ENCODE measurements around the gene CTAG2. TPM values are rescaled to one million over a fixed set of nuclear protein-coding genes. Genes with fewer than 3 reads are reported as not detected.
"Not testable (repeated sequence)": the region's sequence is repeated elsewhere in the genome, so short reads cannot be mapped to it uniquely, and the experiment has no call there.

The CTAG2 gene
- total RNA-seq, 4 donors from 2014 or later: not detected

- H3K4me3 ChIP-seq; H3K36me3 ChIP-seq; H3K27me3 ChIP-seq; H3K4me1 ChIP-seq; intact Hi-C loops (cut with DNase I); H3K9me3 ChIP-seq; DNase-seq (ENCODE audit: extremely low spot score); H3K27ac ChIP-seq (replicated peaks in 1 of 4): not testable (repeated sequence)
- WGBS: no CpG with 5 or more reads among the region's 11 CpGs
Observed at GRCh38 chrX:154633661-154634060, 19.7 kb downstream of the CTAG2 start.

- H3K27me3 ChIP-seq; H3K4me3 ChIP-seq; H3K9me3 ChIP-seq; DNase-seq (ENCODE audit: extremely low spot score); intact Hi-C loops (cut with DNase I); H3K4me1 ChIP-seq; H3K27ac ChIP-seq (replicated peaks in 1 of 4); H3K36me3 ChIP-seq: not testable (repeated sequence)
- WGBS: no CpG with 5 or more reads among the region's 11 CpGs
Observed at GRCh38 chrX:154630949-154631348, 22.4 kb downstream of the CTAG2 start.

GRCh38 chrX:154628960-154629359 lies 24.4 kb downstream of the CTAG2 start:
- H3K4me3 ChIP-seq; H3K9me3 ChIP-seq; DNase-seq (ENCODE audit: extremely low spot score); H3K27ac ChIP-seq (replicated peaks in 1 of 4); H3K4me1 ChIP-seq; H3K27me3 ChIP-seq; intact Hi-C loops (cut with DNase I); H3K36me3 ChIP-seq: not testable (repeated sequence)
- WGBS: no CpG with 5 or more reads among the region's 5 CpGs

- intact Hi-C loops (cut with DNase I); H3K36me3 ChIP-seq; H3K4me3 ChIP-seq; H3K4me1 ChIP-seq; DNase-seq (ENCODE audit: extremely low spot score); H3K27ac ChIP-seq (replicated peaks in 1 of 4); H3K9me3 ChIP-seq; H3K27me3 ChIP-seq: not testable (repeated sequence)
- whole genome bisulfite sequencing: no CpG with 5 or more reads among the region's 11 CpGs
Observed at GRCh38 chrX:154620767-154621414, 32.5 kb downstream of the CTAG2 start.

- WGBS: no CpG with 5 or more reads among the region's 28 CpGs
- H3K9me3 ChIP-seq; H3K36me3 ChIP-seq; intact Hi-C loops (cut with DNase I); H3K27ac ChIP-seq (replicated peaks in 1 of 4); H3K4me3 ChIP-seq; DNase-seq (ENCODE audit: extremely low spot score); H3K4me1 ChIP-seq; H3K27me3 ChIP-seq: not testable (repeated sequence)
Observed at GRCh38 chrX:154619182-154619581, 34.2 kb downstream of the CTAG2 start, which contains the start of gene CTAG1B. TSS of gene CTAG1B (minus strand) at chrX:154619282. CDS start at chrX:154619218, 64 bp downstream.

- H3K4me1 ChIP-seq; H3K36me3 ChIP-seq; H3K27me3 ChIP-seq; intact Hi-C loops (cut with DNase I); DNase-seq (ENCODE audit: extremely low spot score); H3K27ac ChIP-seq (replicated peaks in 1 of 4); H3K4me3 ChIP-seq; H3K9me3 ChIP-seq: not testable (repeated sequence)
- WGBS: 32% methylated on average over 8 of the region's 12 CpGs
Observed at GRCh38 chrX:154613586-154613985, 39.8 kb downstream of the CTAG2 start.

GRCh38 chrX:154611146-154611545 lies 42.2 kb downstream of the CTAG2 start:
- intact Hi-C loops (cut with DNase I); H3K9me3 ChIP-seq; H3K36me3 ChIP-seq; H3K27me3 ChIP-seq; H3K27ac ChIP-seq (replicated peaks in 1 of 4); H3K4me3 ChIP-seq; DNase-seq (ENCODE audit: extremely low spot score); H3K4me1 ChIP-seq: not testable (repeated sequence)
- WGBS: 89% methylated on average over 12 of the region's 12 CpGs

- H3K4me1 ChIP-seq; H3K27ac ChIP-seq (replicated peaks in 1 of 4); intact Hi-C loops (cut with DNase I); DNase-seq (ENCODE audit: extremely low spot score); H3K27me3 ChIP-seq; H3K4me3 ChIP-seq; H3K9me3 ChIP-seq; H3K36me3 ChIP-seq: not testable (repeated sequence)
- WGBS: 78% methylated on average over 12 of the region's 12 CpGs
Observed at GRCh38 chrX:154608823-154609222, 44.6 kb downstream of the CTAG2 start.

GRCh38 chrX:154607976-154608375 lies 45.4 kb downstream of the CTAG2 start:
- DNase-seq (ENCODE audit: extremely low spot score); H3K9me3 ChIP-seq; H3K27me3 ChIP-seq; H3K27ac ChIP-seq (replicated peaks in 1 of 4); intact Hi-C loops (cut with DNase I); H3K36me3 ChIP-seq; H3K4me3 ChIP-seq: not testable (repeated sequence)
- WGBS: 85% methylated on average over 11 of the region's 11 CpGs
- peaks cover 0 to 12% (median 3%) of the 10 kb centered on the region in 4 donors for H3K4me1 ChIP-seq

- Histone ChIP-seq H3K4me3 (no peak overlapping the region), H3K27ac (replicated peaks in 1 of 4) (no peak overlapping the region), H3K9me3 (no peaks in the 10 kb centered on the region), H3K27me3 (no peaks in the 10 kb centered on the region), H3K36me3 (no peaks in the 10 kb centered on the region), H3K4me1 (peaks cover 0 to 12% (median 3%) of the 10 kb centered on the region in 4 donors)
- WGBS: 72% methylated on average over 6 of the region's 6 CpGs
- intact Hi-C loops (cut with DNase I): no loop called here
- DNase-seq (ENCODE audit: extremely low spot score): no peak
- TF ChIP-seq POLR2AphosphoS5 (IDR thresholded peaks at IDR 0.05) (no peak), CTCF (IDR thresholded peaks at IDR 0.05) (no peak), EP300 (IDR thresholded peaks at IDR 0.05) (no peak), POLR2A (IDR thresholded peaks at IDR 0.05; ENCODE audit: low read depth) (no peak)
Observed at GRCh38 chrX:154607370-154607769, 46.0 kb downstream of the CTAG2 start.

Measured in esophagus muscularis mucosa (tissue), 4 donors.